Activated T-helper 17 cell treated with anti-CD3 and anti-CD28 coated beads, Interleukin-2, amount 50 U/mL, for 72 hours (primary cell): ENCODE data around the gene ETFA. TPM values are rescaled to one million over a fixed set of nuclear protein-coding genes. Genes with fewer than 3 reads are reported as not detected.
"Not testable (repeated sequence)": the region's sequence is repeated elsewhere in the genome, so short reads cannot be mapped to it uniquely, and the experiment has no call there.

Experiments
- ATAC-seq: fragments of 150-1000 bp; cut with Tn5 transposase; replicated peaks from 2 replicates; pipeline ENCODE4 v1.10.0; 2021; ENCODE audit warnings: mild to moderate bottlenecking, moderate library complexity
- H3K27ac Mint-ChIP-seq: one replicate; pipeline ENCODE4 v1.8.0; 2022; ENCODE audit warnings: mixed read lengths
- H3K27me3 Mint-ChIP-seq: one replicate; pipeline ENCODE4 v1.8.0; 2022; ENCODE audit warnings: mixed read lengths
- H3K36me3 Mint-ChIP-seq: one replicate; pipeline ENCODE4 v1.8.0; 2022; ENCODE audit warnings: low read depth, mild to moderate bottlenecking, mixed read lengths
- H3K4me1 Mint-ChIP-seq: one replicate; pipeline ENCODE4 v1.8.0; 2022; ENCODE audit warnings: mixed read lengths
- H3K4me3 Mint-ChIP-seq: one replicate; pipeline ENCODE4 v1.8.0; 2022; ENCODE audit warnings: mild to moderate bottlenecking, mixed read lengths
- H3K9me3 Mint-ChIP-seq: one replicate; pipeline ENCODE4 v1.8.0; 2022; ENCODE audit warnings: mixed read lengths
- total RNA-seq, 2 donors: library from RNA; stranded (reverse); gene quantifications; one replicate each; pipeline ENCODE4 v1.2.3, GENCODE V29; 2022

The ETFA gene
- total RNA-seq, 2 donors from 2014 or later = 113 to 185 TPM

- Mint-ChIP-seq H3K4me3 (no peak overlapping the region), H3K4me1 (no peaks in the 10 kb centered on the region), H3K27ac (no peak overlapping the region), H3K27me3 (peaks cover 30% of the 10 kb centered on the region), H3K36me3 (no peaks in the 10 kb centered on the region), H3K9me3 (no peaks in the 10 kb centered on the region)
- ATAC-seq = no peak
Measured at GRCh38 chr15:76321602-76322001, 10.3 kb upstream of the ETFA start.

- peaks cover 28% of the 10 kb centered on the region for H3K27me3 Mint-ChIP-seq
- H3K4me3 Mint-ChIP-seq = no peak overlapping the region
- H3K36me3 Mint-ChIP-seq = no peaks in the 10 kb centered on the region
- H3K4me1 Mint-ChIP-seq = no peaks in the 10 kb centered on the region
- no peak overlapping the region for H3K27ac Mint-ChIP-seq
- ATAC-seq = no peak
- no peaks in the 10 kb centered on the region for H3K9me3 Mint-ChIP-seq
Measured at GRCh38 chr15:76321171-76321570, 9.9 kb upstream of the ETFA start.

- H3K27me3 Mint-ChIP-seq = peaks cover 23% of the 10 kb centered on the region
- no peak overlapping the region for H3K27ac Mint-ChIP-seq
- H3K36me3 Mint-ChIP-seq = no peaks in the 10 kb centered on the region
- ATAC-seq = no peak
- H3K4me1 Mint-ChIP-seq = no peaks in the 10 kb centered on the region
- H3K9me3 Mint-ChIP-seq = no peaks in the 10 kb centered on the region
- no peak overlapping the region for H3K4me3 Mint-ChIP-seq
Measured at GRCh38 chr15:76320012-76320411, 8.7 kb upstream of the ETFA start.

- H3K4me1 Mint-ChIP-seq = no peaks in the 10 kb centered on the region
- H3K9me3 Mint-ChIP-seq = no peaks in the 10 kb centered on the region
- no peak overlapping the region for H3K27ac Mint-ChIP-seq
- H3K27me3 Mint-ChIP-seq = no peaks in the 10 kb centered on the region
- peaks cover 11% of the 10 kb centered on the region for H3K36me3 Mint-ChIP-seq
- ATAC-seq = no peak
- H3K4me3 Mint-ChIP-seq = no peak overlapping the region
Measured at GRCh38 chr15:76313731-76314130, 2.5 kb upstream of the ETFA start.

GRCh38 chr15:76313175-76313567 is 1.9 kb upstream of the ETFA start:
- H3K36me3 Mint-ChIP-seq = peaks cover 14% of the 10 kb centered on the region
- not testable (repeated sequence) for ATAC-seq, H3K9me3 Mint-ChIP-seq, H3K27me3 Mint-ChIP-seq, H3K4me1 Mint-ChIP-seq, H3K27ac Mint-ChIP-seq
- peak overlapping the region; percentile 89 for H3K4me3 Mint-ChIP-seq

GRCh38 chr15:76312540-76313174 is 1.4 kb upstream of the ETFA start:
- H3K4me1 Mint-ChIP-seq = no peaks in the 10 kb centered on the region

GRCh38 chr15:76310475-76311099 is 682 bp downstream of the ETFA start:
- Mint-ChIP-seq H3K36me3 (peaks cover 14% of the 10 kb centered on the region), H3K27ac (peak overlapping the region; percentile 94), H3K27me3 (no peaks in the 10 kb centered on the region), H3K9me3 (no peaks in the 10 kb centered on the region), H3K4me1 (no peaks in the 10 kb centered on the region), H3K4me3 (peak overlapping the region; percentile 89)
- peak; percentile 19 for ATAC-seq

More at GRCh38 chr15:76312540-76313174, 1.4 kb upstream of the ETFA start:
- H3K36me3 Mint-ChIP-seq = peaks cover 14% of the 10 kb centered on the region
- peak overlapping the region; percentile 89 for H3K4me3 Mint-ChIP-seq
- H3K27me3 Mint-ChIP-seq = no peaks in the 10 kb centered on the region
- no peak for ATAC-seq
- no peak overlapping the region for H3K27ac Mint-ChIP-seq
- H3K9me3 Mint-ChIP-seq = no peaks in the 10 kb centered on the region

GRCh38 chr15:76309601-76310330 is 1.5 kb downstream of the ETFA start:
- no peaks in the 10 kb centered on the region for H3K27me3 Mint-ChIP-seq
- peaks cover 4% of the 10 kb centered on the region for H3K4me1 Mint-ChIP-seq
- no peak for ATAC-seq
- H3K4me3 Mint-ChIP-seq = peak overlapping the region; percentile 89
- H3K27ac Mint-ChIP-seq = no peak overlapping the region
- H3K36me3 Mint-ChIP-seq = peaks cover 20% of the 10 kb centered on the region
- peaks cover 4% of the 10 kb centered on the region for H3K9me3 Mint-ChIP-seq

- H3K36me3 Mint-ChIP-seq = peaks cover 20% of the 10 kb centered on the region
- no peak for ATAC-seq
- H3K9me3 Mint-ChIP-seq = peaks cover 4% of the 10 kb centered on the region
- peaks cover 8% of the 10 kb centered on the region for H3K4me1 Mint-ChIP-seq
- H3K27me3 Mint-ChIP-seq = no peaks in the 10 kb centered on the region
- no peak overlapping the region for H3K4me3 Mint-ChIP-seq
- H3K27ac Mint-ChIP-seq = no peak overlapping the region
Measured at GRCh38 chr15:76303909-76304308, 7.4 kb downstream of the ETFA start.

GRCh38 chr15:76299786-76300185 is 11.5 kb downstream of the ETFA start:
- Mint-ChIP-seq H3K9me3 (no peaks in the 10 kb centered on the region), H3K27ac (no peak overlapping the region), H3K4me1 (peaks cover 9% of the 10 kb centered on the region), H3K27me3 (no peaks in the 10 kb centered on the region), H3K36me3 (peaks cover 10% of the 10 kb centered on the region), H3K4me3 (no peak overlapping the region)
- no peak for ATAC-seq

- Mint-ChIP-seq H3K9me3 (no peaks in the 10 kb centered on the region), H3K27me3 (no peaks in the 10 kb centered on the region), H3K4me1 (peaks cover 9% of the 10 kb centered on the region), H3K36me3 (peaks cover 9% of the 10 kb centered on the region), H3K4me3 (no peak overlapping the region), H3K27ac (no peak overlapping the region)
- ATAC-seq = no peak
Measured at GRCh38 chr15:76298986-76299385, 12.3 kb downstream of the ETFA start.

GRCh38 chr15:76297951-76298350 is 13.3 kb downstream of the ETFA start:
- not testable (repeated sequence) for H3K36me3 Mint-ChIP-seq, H3K27me3 Mint-ChIP-seq, H3K9me3 Mint-ChIP-seq, ATAC-seq, H3K4me3 Mint-ChIP-seq, H3K27ac Mint-ChIP-seq
- H3K4me1 Mint-ChIP-seq = peaks cover 13% of the 10 kb centered on the region

GRCh38 chr15:76296849-76297248 is 14.4 kb downstream of the ETFA start:
- H3K27ac Mint-ChIP-seq = no peak overlapping the region
- peaks cover 14% of the 10 kb centered on the region for H3K36me3 Mint-ChIP-seq
- no peak overlapping the region for H3K4me3 Mint-ChIP-seq
- no peak for ATAC-seq
- H3K27me3 Mint-ChIP-seq = no peaks in the 10 kb centered on the region
- no peaks in the 10 kb centered on the region for H3K9me3 Mint-ChIP-seq
- H3K4me1 Mint-ChIP-seq = peaks cover 15% of the 10 kb centered on the region

GRCh38 chr15:76294463-76294862 is 16.8 kb downstream of the ETFA start:
- H3K4me3 Mint-ChIP-seq, H3K27ac Mint-ChIP-seq, H3K9me3 Mint-ChIP-seq, H3K27me3 Mint-ChIP-seq, ATAC-seq: not testable (repeated sequence)
- Mint-ChIP-seq H3K36me3 (peaks cover 33% of the 10 kb centered on the region), H3K4me1 (peaks cover 18% of the 10 kb centered on the region)

- peaks cover 41% of the 10 kb centered on the region for H3K36me3 Mint-ChIP-seq
- H3K9me3 Mint-ChIP-seq = no peaks in the 10 kb centered on the region
- H3K27me3 Mint-ChIP-seq = no peaks in the 10 kb centered on the region
- H3K4me3 Mint-ChIP-seq = no peak overlapping the region
- peaks cover 18% of the 10 kb centered on the region for H3K4me1 Mint-ChIP-seq
- peak; percentile 100 for ATAC-seq
- H3K27ac Mint-ChIP-seq = peak overlapping the region; percentile 39
Measured at GRCh38 chr15:76293361-76293760, 17.9 kb downstream of the ETFA start.
